SKM-1 treated with dmso at 0.1 percent for 144 hours (cell line): ENCODE results near the gene MAPK14.

Experiments
- DNase-seq: peaks from one replicate; lab custom pipeline; 2025; ENCODE audit not compliant: unreplicated experiment; lab: John Stamatoyannopoulos, UW

Gene MAPK14

DNA sequence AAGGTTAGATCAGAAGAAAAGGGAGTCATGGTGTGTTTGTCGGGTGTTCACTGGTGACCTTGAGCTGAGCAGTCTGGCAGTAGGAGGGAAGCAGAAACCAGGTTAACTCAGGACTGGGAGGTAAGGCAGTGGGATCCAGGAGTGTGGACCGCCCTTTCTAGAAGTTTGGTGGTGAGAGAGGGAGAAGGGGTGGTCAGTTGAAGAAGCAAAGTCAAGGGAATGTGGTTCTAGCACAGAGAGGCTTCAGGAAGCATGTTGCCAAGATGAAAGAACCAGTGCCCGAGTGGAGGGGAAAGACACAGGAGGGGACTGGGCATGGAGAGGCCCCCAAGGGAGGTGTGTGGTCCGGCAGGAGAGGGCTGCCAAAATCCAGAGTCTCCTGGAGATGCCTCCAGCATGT is 106.3 kb downstream of the MAPK14 start:
- DNase-seq, result no peak

DNA sequence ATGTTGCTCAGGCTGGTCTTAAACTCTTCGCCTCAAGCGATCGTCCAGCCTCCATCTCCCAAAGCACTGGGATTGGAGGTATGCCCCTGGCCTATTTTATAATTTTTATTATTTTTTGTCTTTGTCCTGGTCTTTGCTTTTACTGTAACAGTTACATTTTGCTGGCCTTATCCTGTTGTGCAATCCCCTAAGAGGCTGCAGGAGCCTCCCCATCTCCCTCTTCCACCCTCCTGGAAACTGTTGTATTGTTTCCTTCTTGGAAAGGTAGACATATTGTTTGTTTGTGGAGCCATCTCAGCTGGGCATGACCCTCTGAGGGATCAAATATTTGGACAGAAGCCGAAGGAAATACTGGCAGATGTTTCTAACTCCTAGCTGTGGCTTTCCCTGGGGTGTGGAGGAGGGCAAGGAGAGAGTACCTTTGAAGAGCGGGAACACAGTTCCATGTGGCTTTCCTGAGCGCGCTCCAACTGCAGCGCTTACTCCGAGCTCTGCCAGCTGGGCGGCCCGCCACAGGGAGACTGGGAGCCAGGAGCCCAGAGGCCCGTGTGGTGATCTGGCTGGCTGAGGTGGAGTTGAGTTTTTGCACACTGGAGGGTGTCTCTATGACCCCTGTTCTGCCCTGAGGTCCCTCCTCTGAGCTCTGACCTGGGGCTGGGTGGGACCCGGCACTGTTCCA is 107.6 kb downstream of the MAPK14 start:
- no peak for DNase-seq

- DNase-seq, result no peak
Measured at GRCh38 chr6:36136034-36136433, 108.4 kb downstream of the MAPK14 start.

- DNase-seq, result no peak
Measured at GRCh38 chr6:36136551-36136950, 108.9 kb downstream of the MAPK14 start.

- DNase-seq, result no peak
Measured at GRCh38 chr6:36138667-36139066, 111.1 kb downstream of the MAPK14 start.

- no peak for DNase-seq
Measured at GRCh38 chr6:36139431-36139830, 111.8 kb downstream of the MAPK14 start.

DNA sequence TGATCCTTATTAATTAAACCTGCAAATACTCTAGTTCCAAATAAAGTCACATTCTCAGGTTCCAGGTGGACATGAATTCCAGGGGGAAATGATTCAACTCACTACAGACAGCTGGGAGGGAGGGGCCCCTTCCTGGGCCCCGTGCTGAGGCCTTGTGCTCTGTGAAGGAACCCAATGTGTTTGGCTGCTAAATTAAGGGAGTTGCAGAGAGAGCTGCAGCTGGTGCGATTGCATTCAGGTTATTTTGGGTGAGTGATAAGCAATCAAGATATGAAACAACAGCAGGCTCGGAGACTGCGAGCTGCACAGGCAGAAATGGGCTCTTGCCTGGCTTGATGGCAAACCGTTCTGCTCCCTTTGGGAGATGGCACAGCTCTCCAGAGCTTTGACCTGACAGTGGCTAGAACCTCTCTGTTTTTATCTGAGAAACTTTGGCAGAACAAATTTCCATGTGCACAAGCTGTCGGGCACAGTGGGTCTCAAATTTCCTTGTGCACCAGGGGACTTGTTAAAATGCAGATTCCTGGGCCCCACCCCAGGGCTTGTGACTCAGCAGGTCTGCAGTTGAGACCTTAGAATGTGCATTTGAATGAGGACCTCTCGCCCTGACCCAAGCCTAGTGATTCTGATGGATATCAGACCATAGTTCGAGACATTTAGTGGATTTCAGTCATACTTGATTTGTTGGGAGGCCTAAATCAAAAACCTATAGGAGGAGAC is 112.5 kb downstream of the MAPK14 start:
- DNase-seq, result no peak

GRCh38 chr6:36141091-36141490 is 113.5 kb downstream of the MAPK14 start:
- DNase-seq, result peak; percentile 20

DNA sequence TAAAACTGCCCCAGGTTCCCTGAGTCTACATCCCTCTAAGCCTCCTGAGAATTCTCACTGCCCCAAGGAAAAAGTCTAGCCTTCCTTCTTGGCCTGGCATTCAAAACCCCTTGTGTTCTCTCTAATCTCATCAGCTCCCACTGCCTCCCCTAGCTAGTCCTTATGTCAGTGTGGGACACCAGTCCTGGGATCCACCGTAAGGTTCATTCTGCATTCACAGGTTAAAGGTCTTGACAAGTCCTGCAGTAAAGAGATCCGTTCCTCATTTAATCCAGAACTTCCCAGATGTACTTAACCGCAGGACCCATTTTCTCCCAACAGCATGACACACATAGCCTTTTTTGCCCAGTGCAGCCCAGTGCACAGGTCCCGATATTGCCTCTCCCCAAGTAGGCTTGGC is 114.4 kb downstream of the MAPK14 start:
- DNase-seq, result no peak

DNA sequence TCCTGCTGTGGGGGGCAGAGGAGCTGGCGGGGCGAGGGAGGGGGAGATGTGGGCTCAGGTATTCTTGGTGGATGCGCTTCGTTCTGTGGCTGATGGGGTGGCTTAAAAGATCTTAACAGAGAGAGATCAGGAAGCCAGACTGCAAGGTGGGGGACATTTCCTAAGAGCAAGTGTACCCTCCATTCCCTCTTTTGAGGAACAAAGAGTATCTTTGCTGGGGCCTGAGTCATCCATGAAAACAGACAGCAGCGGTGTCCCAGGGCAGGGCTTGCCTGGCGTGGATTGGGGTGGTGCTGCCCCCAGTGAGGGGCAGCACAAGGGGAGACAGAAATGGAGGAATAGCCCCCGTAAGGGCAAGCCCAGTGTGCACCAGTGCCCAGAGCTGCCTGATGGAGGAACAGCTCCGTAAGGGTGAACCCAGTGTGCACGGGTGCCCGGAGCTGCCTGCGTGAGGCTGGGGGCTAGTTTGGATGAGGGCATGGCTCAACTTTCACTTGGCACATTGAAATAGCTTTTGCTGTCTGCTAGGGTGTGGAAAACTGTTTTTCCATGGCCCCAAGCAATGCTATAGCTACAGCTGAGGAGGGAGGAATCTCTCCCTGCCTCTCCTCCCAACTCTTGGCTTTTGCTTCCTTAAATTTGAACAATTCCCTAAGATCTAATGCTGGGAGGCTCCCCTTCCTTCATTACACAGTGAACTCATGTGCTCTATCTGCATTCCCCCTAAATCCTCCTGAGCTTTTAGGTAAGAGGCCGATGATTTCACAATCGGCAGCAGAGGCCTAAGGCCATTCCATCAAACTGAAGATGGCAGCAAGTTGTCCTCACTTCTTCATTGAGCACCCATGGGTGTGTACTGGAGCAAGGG is 115.6 kb downstream of the MAPK14 start:
- DNase-seq, result no peak

GRCh38 chr6:36145495-36145894 is 117.9 kb downstream of the MAPK14 start:
- no peak for DNase-seq

- no peak for DNase-seq
Measured at GRCh38 chr6:36147294-36147693, 119.7 kb downstream of the MAPK14 start.

DNA sequence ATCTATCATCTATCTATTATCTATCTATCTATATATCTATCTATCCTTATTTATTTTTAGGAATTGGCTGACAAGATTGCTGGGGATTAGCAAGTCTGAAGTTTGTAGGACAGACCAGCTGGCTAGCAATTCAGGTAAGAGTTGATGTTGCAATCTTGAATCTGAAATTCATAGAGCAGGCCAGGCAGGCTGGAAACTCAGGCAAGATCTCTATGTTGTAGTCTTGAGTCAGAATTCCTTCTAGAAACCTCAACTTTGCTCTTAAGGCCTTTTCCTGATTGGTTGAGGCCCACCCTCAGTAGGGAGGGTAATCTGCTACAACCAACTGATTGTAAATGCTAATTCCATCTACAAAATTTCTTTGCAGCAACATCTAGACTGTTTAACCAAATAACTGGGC is 121.9 kb downstream of the MAPK14 start:
- DNase-seq, result no peak

- no peak for DNase-seq
Measured at GRCh38 chr6:36150283-36150682, 122.7 kb downstream of the MAPK14 start.

GRCh38 chr6:36154286-36154685 is 126.7 kb downstream of the MAPK14 start:
- DNase-seq, result no peak

GRCh38 chr6:36155662-36156061 is 128.1 kb downstream of the MAPK14 start:
- DNase-seq, result no peak

- no peak for DNase-seq
Measured at GRCh38 chr6:36160147-36160760, 132.6 kb downstream of the MAPK14 start.
